ENCODE data around the gene TEP1. TPM values are rescaled to one million over a fixed set of nuclear protein-coding genes. Genes with fewer than 3 reads are reported as not detected.

TEP1 gene
- total and polyA plus RNA-seq, 2 experiments from 2014 or later = 3.0 to 8.5 TPM

GRCh38 chr14:20428802-20429201, 15.5 kb upstream of the TEP1 start:
- Mint-ChIP-seq H3K27me3 (ENCODE audit: insufficient read depth, low read depth, poor library complexity) (peaks cover 8% of the 10 kb centered on the region), H3K36me3 (ENCODE audit: low read depth) (no peaks in the 10 kb centered on the region), H3K4me1 (peaks cover 10% of the 10 kb centered on the region; the same call in 2 of the 3 replicates), H3K27ac (no peak overlapping the region), H3K9me3 (no peaks in the 10 kb centered on the region), H3K4me3 (no peak overlapping the region)
- no peaks in the 10 kb centered on the region for H3F3A ChIP-seq (replicated peaks; ENCODE audit: low read depth)
- TF ChIP-seq ZNF114 (CRISPR knock-in tag; IDR thresholded peaks at IDR 0.05) (no peak), EZH2phosphoT487 (IDR thresholded peaks at IDR 0.05; ENCODE audit: unreplicated experiment) (no peak), POLR2AphosphoS5 (IDR thresholded peaks at IDR 0.05; ENCODE audit: low read depth) (no peak), CTCF (conservative IDR thresholded peaks at IDR 0.05; ENCODE audit: low read depth in 2 of 2) (no peak), STAT1 (IDR thresholded peaks at IDR 0.05; ENCODE audit: unreplicated experiment) (no peak), NANOG (IDR thresholded peaks at IDR 0.05; ENCODE audit: borderline replicate concordance) (no peak), ZNF331 (CRISPR knock-in tag; IDR thresholded peaks at IDR 0.05; ENCODE audit: low read depth) (no peak), JUNB (IDR thresholded peaks at IDR 0.05; ENCODE audit: unreplicated experiment) (no peak)
- TF ChIP-seq, protein P1, sequence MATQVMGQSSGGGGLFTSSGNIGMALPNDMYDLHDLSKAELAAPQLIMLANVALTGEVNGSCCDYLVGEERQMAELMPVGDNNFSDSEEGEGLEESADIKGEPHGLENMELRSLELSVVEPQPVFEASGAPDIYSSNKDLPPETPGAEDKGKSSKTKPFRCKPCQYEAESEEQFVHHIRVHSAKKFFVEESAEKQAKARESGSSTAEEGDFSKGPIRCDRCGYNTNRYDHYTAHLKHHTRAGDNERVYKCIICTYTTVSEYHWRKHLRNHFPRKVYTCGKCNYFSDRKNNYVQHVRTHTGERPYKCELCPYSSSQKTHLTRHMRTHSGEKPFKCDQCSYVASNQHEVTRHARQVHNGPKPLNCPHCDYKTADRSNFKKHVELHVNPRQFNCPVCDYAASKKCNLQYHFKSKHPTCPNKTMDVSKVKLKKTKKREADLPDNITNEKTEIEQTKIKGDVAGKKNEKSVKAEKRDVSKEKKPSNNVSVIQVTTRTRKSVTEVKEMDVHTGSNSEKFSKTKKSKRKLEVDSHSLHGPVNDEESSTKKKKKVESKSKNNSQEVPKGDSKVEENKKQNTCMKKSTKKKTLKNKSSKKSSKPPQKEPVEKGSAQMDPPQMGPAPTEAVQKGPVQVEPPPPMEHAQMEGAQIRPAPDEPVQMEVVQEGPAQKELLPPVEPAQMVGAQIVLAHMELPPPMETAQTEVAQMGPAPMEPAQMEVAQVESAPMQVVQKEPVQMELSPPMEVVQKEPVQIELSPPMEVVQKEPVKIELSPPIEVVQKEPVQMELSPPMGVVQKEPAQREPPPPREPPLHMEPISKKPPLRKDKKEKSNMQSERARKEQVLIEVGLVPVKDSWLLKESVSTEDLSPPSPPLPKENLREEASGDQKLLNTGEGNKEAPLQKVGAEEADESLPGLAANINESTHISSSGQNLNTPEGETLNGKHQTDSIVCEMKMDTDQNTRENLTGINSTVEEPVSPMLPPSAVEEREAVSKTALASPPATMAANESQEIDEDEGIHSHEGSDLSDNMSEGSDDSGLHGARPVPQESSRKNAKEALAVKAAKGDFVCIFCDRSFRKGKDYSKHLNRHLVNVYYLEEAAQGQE (IDR thresholded peaks at IDR 0.05; ENCODE audit: unreplicated experiment) = no peak
- TF ChIP-seq, protein P2, sequence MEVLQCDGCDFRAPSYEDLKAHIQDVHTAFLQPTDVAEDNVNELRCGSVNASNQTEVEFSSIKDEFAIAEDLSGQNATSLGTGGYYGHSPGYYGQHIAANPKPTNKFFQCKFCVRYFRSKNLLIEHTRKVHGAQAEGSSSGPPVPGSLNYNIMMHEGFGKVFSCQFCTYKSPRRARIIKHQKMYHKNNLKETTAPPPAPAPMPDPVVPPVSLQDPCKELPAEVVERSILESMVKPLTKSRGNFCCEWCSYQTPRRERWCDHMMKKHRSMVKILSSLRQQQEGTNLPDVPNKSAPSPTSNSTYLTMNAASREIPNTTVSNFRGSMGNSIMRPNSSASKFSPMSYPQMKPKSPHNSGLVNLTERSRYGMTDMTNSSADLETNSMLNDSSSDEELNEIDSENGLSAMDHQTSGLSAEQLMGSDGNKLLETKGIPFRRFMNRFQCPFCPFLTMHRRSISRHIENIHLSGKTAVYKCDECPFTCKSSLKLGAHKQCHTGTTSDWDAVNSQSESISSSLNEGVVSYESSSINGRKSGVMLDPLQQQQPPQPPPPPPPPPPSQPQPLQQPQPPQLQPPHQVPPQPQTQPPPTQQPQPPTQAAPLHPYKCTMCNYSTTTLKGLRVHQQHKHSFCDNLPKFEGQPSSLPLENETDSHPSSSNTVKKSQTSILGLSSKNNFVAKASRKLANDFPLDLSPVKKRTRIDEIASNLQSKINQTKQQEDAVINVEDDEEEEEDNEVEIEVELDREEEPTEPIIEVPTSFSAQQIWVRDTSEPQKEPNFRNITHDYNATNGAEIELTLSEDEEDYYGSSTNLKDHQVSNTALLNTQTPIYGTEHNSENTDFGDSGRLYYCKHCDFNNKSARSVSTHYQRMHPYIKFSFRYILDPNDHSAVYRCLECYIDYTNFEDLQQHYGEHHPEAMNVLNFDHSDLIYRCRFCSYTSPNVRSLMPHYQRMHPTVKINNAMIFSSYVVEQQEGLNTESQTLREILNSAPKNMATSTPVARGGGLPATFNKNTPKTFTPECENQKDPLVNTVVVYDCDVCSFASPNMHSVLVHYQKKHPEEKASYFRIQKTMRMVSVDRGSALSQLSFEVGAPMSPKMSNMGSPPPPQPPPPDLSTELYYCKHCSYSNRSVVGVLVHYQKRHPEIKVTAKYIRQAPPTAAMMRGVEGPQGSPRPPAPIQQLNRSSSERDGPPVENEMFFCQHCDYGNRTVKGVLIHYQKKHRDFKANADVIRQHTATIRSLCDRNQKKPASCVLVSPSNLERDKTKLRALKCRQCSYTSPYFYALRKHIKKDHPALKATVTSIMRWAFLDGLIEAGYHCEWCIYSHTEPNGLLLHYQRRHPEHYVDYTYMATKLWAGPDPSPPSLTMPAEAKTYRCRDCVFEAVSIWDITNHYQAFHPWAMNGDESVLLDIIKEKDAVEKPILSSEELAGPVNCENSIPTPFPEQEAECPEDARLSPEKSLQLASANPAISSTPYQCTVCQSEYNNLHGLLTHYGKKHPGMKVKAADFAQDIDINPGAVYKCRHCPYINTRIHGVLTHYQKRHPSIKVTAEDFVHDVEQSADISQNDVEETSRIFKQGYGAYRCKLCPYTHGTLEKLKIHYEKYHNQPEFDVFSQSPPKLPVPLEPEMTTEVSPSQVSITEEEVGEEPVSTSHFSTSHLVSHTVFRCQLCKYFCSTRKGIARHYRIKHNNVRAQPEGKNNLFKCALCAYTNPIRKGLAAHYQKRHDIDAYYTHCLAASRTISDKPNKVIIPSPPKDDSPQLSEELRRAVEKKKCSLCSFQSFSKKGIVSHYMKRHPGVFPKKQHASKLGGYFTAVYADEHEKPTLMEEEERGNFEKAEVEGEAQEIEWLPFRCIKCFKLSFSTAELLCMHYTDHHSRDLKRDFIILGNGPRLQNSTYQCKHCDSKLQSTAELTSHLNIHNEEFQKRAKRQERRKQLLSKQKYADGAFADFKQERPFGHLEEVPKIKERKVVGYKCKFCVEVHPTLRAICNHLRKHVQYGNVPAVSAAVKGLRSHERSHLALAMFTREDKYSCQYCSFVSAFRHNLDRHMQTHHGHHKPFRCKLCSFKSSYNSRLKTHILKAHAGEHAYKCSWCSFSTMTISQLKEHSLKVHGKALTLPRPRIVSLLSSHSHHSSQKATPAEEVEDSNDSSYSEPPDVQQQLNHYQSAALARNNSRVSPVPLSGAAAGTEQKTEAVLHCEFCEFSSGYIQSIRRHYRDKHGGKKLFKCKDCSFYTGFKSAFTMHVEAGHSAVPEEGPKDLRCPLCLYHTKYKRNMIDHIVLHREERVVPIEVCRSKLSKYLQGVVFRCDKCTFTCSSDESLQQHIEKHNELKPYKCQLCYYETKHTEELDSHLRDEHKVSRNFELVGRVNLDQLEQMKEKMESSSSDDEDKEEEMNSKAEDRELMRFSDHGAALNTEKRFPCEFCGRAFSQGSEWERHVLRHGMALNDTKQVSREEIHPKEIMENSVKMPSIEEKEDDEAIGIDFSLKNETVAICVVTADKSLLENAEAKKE (CRISPR knock-in tag; IDR thresholded peaks at IDR 0.05) = no peak
- H3K4me3 ChIP-seq = no peak overlapping the region
- no peak overlapping the region for H2AFZ ChIP-seq
- no peaks in the 10 kb centered on the region for H4K20me1 ChIP-seq (replicated peaks; ENCODE audit: insufficient read depth)
- H3K27ac ChIP-seq (ENCODE audit: low read depth) = no peak overlapping the region
- H3K79me2 ChIP-seq (replicated peaks; ENCODE audit: insufficient read depth) = no peaks in the 10 kb centered on the region
- peaks cover 6% of the 10 kb centered on the region; the same call in 1 of the 2 replicates for H3K9me2 ChIP-seq (ENCODE audit: insufficient read depth)
- H3K4me2 ChIP-seq = no peak overlapping the region
- peaks cover 2% of the 10 kb centered on the region; the same call in 1 of the 2 replicates for H3K27me3 ChIP-seq (ENCODE audit: insufficient read depth)
- ATAC-seq (no peak), DNase-seq (ENCODE audit: low spot score) (no peak)
- peaks cover 6% of the 10 kb centered on the region for H3K4me1 ChIP-seq (ENCODE audit: insufficient read depth)
- H3K36me3 ChIP-seq (ENCODE audit: insufficient read depth) = no peaks in the 10 kb centered on the region
